ENCODE data around the gene OR1G1. TPM values are rescaled to one million over a fixed set of nuclear protein-coding genes. Genes with fewer than 3 reads are reported as not detected.
"Not testable (repeated sequence)": the region's sequence is repeated elsewhere in the genome, so short reads cannot be mapped to it uniquely, and the experiment has no call there.

OR1G1 gene
- not detected for total RNA-seq

- Histone ChIP-seq H3K27ac (ENCODE audit: low read depth, low read length) (no peak within 1 kb of the TSS), H3K27me3 (ENCODE audit: control insufficient read depth in 3 of 3, insufficient read depth in 3 of 3, low read length in 3 of 3) (peaks cover 0 to 7% (median 6%) of the 10 kb centered on the region in 3 donors)
Measured at GRCh38 chr17:3127451-3127850, at the start of gene OR1G1. TSS of gene OR1G1 (minus strand) at chr17:3127551. CDS start at chr17:3127551, 0 bp downstream.

GRCh38 chr17:3167574-3167973, 40.2 kb upstream of the OR1G1 start:
- Histone ChIP-seq H3K27ac (ENCODE audit: low read depth, low read length) (no peak overlapping the region), H3K4me1 (ENCODE audit: control insufficient read depth in 3 of 3, insufficient read depth in 3 of 3, low read length in 3 of 3) (peaks cover 0 to 2% (median 0%) of the 10 kb centered on the region in 3 donors), H3K4me3 (ENCODE audit: low read length in 3 of 3) (no peak overlapping the region), H3K36me3 (ENCODE audit: control insufficient read depth in 3 of 3, insufficient read depth in 3 of 3, low read length in 3 of 3) (no peaks in the 10 kb centered on the region), H3K9me3 (ENCODE audit: control insufficient read depth in 3 of 3, low read length in 3 of 3) (peaks cover 0 to 4% (median 0%) of the 10 kb centered on the region in 3 donors), H3K27me3 (ENCODE audit: control insufficient read depth in 3 of 3, insufficient read depth in 3 of 3, low read length in 3 of 3) (peaks cover 0 to 6% (median 0%) of the 10 kb centered on the region in 3 donors), H3K9ac (ENCODE audit: low read depth in 1 of 3, low read length in 3 of 3) (no peak overlapping the region)

More at GRCh38 chr17:3127451-3127850, at the start of gene OR1G1:
- H3K4me1 ChIP-seq (ENCODE audit: control insufficient read depth in 3 of 3, insufficient read depth in 3 of 3, low read length in 3 of 3): no peaks in the 10 kb centered on the region
- H3K9me3 ChIP-seq (ENCODE audit: control insufficient read depth in 3 of 3, low read length in 3 of 3): no peaks in the 10 kb centered on the region
- no peaks in the 10 kb centered on the region for H3K36me3 ChIP-seq (ENCODE audit: control insufficient read depth in 3 of 3, insufficient read depth in 3 of 3, low read length in 3 of 3)
- H3K9ac ChIP-seq (ENCODE audit: low read depth in 1 of 3, low read length in 3 of 3): no peak within 1 kb of the TSS
- H3K4me3 ChIP-seq (ENCODE audit: low read length in 3 of 3): no peak within 1 kb of the TSS

GRCh38 chr17:3157218-3157617, 29.9 kb upstream of the OR1G1 start:
- Histone ChIP-seq H3K27ac (ENCODE audit: low read depth, low read length) (no peak overlapping the region), H3K9me3 (ENCODE audit: control insufficient read depth in 3 of 3, low read length in 3 of 3) (no peaks in the 10 kb centered on the region)

GRCh38 chr17:3137494-3137893, 10.1 kb upstream of the OR1G1 start:
- not testable (repeated sequence) for H3K27me3 ChIP-seq (ENCODE audit: control insufficient read depth in 3 of 3, insufficient read depth in 3 of 3, low read length in 3 of 3); H3K4me3 ChIP-seq (ENCODE audit: low read length in 3 of 3); H3K4me1 ChIP-seq (ENCODE audit: control insufficient read depth in 3 of 3, insufficient read depth in 3 of 3, low read length in 3 of 3); H3K27ac ChIP-seq (ENCODE audit: low read depth, low read length); H3K36me3 ChIP-seq (ENCODE audit: control insufficient read depth in 3 of 3, insufficient read depth in 3 of 3, low read length in 3 of 3); H3K9me3 ChIP-seq (ENCODE audit: control insufficient read depth in 3 of 3, low read length in 3 of 3); H3K9ac ChIP-seq (ENCODE audit: low read depth in 1 of 3, low read length in 3 of 3)

More at GRCh38 chr17:3157218-3157617, 29.9 kb upstream of the OR1G1 start:
- Histone ChIP-seq H3K4me1 (ENCODE audit: control insufficient read depth in 3 of 3, insufficient read depth in 3 of 3, low read length in 3 of 3) (no peaks in the 10 kb centered on the region), H3K36me3 (ENCODE audit: control insufficient read depth in 3 of 3, insufficient read depth in 3 of 3, low read length in 3 of 3) (no peaks in the 10 kb centered on the region), H3K4me3 (ENCODE audit: low read length in 3 of 3) (no peak overlapping the region), H3K27me3 (ENCODE audit: control insufficient read depth in 3 of 3, insufficient read depth in 3 of 3, low read length in 3 of 3) (peaks cover 7 to 9% (median 7%) of the 10 kb centered on the region in 3 donors), H3K9ac (ENCODE audit: low read depth in 1 of 3, low read length in 3 of 3) (no peak overlapping the region)

GRCh38 chr17:3104322-3104721, 23.0 kb downstream of the OR1G1 start, which contains the start of gene OR1D2:
TSS of gene OR1D2 (minus strand) at chr17:3104422. CDS start at chr17:3092996, 11,426 bp downstream.
- Histone ChIP-seq H3K4me1 (ENCODE audit: control insufficient read depth in 3 of 3, insufficient read depth in 3 of 3, low read length in 3 of 3) (no peaks in the 10 kb centered on the region), H3K27ac (ENCODE audit: low read depth, low read length) (no peak within 1 kb of the TSS), H3K27me3 (ENCODE audit: control insufficient read depth in 3 of 3, insufficient read depth in 3 of 3, low read length in 3 of 3) (no peaks in the 10 kb centered on the region), H3K9me3 (ENCODE audit: control insufficient read depth in 3 of 3, low read length in 3 of 3) (peaks cover 0 to 2% (median 0%) of the 10 kb centered on the region in 3 donors), H3K9ac (ENCODE audit: low read depth in 1 of 3, low read length in 3 of 3) (no peak within 1 kb of the TSS), H3K4me3 (ENCODE audit: low read length in 3 of 3) (no peak within 1 kb of the TSS), H3K36me3 (ENCODE audit: control insufficient read depth in 3 of 3, insufficient read depth in 3 of 3, low read length in 3 of 3) (no peaks in the 10 kb centered on the region)

Other genes starting within 250 kb of the OR1G1 start
- not detected for gene OR1D5, start 63.9 kb downstream of the OR1G1 start, total RNA-seq
- gene OR1D2, start 23.1 kb downstream of the OR1G1 start, total RNA-seq: not detected
- gene OR1A2, start 70.0 kb upstream of the OR1G1 start, total RNA-seq: not detected
- not detected for gene OR1A1, start 80.1 kb upstream of the OR1G1 start, total RNA-seq
- gene OR3A1, start 170.8 kb upstream of the OR1G1 start, total RNA-seq: 0.52 TPM